Stomach smooth muscle (tissue), 2 donors: Measurements from ENCODE around the gene ATN1.

Source experiments
- H3K27ac ChIP-seq: one replicate; pipeline ENCODE4 v1.7.0; 2013; ENCODE audit warnings: mild to moderate bottlenecking, low read length, inconsistent platforms
- H3K27me3 ChIP-seq, 2 donors: one replicate each; pipeline ENCODE4 v1.7.0; 2013; ENCODE audit warnings: low read length in 2 of 2; ENCODE audit not compliant: insufficient read depth in 2 of 2, control insufficient read depth in 1 of 2
- H3K36me3 ChIP-seq, 2 donors: one replicate each; pipeline ENCODE4 v1.7.0; 2013; ENCODE audit warnings: low read length in 2 of 2; ENCODE audit not compliant: control insufficient read depth in 2 of 2, insufficient read depth in 2 of 2
- H3K4me1 ChIP-seq: one replicate; pipeline ENCODE4 v1.7.0; 2013; ENCODE audit warnings: low read length; ENCODE audit not compliant: control insufficient read depth, insufficient read depth
- H3K4me3 ChIP-seq, 2 donors: one replicate each; pipeline ENCODE4 v1.7.0; 2013; ENCODE audit warnings: low read length in 2 of 2
- H3K9ac ChIP-seq, 2 donors: one replicate each; pipeline ENCODE4 v1.7.0; 2013; ENCODE audit warnings: low read length in 2 of 2, mild to moderate bottlenecking in 1 of 2
- H3K9me3 ChIP-seq, 2 donors: one replicate each; pipeline ENCODE4 v1.7.0; 2013; ENCODE audit warnings: low read length in 2 of 2; ENCODE audit not compliant: control insufficient read depth in 2 of 2
- donor health status: healthy.
- donor health status: Pancreatic carcinoma.

ATN1 gene

DNA sequence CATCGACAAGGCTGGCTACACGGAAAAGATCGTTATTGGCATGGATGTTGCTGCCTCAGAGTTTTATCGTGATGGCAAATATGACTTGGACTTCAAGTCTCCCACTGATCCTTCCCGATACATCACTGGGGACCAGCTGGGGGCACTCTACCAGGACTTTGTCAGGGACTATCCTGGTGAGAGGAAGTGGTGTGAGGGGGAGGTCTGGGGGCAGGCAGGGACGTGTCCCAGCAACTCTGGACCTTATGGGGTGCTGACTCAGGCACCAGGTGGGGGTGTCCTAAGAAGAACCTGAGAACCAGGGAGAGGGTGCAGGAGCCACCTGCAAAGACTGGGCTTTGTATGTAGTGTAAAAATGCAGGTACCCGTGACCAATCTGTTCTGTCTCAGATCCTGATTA, 8.2 kb upstream of the ATN1 start:
- Histone ChIP-seq H3K9ac (no peak overlapping the region), H3K27ac (no peak overlapping the region), H3K27me3 (no peaks in the 10 kb centered on the region), H3K9me3 (no peaks in the 10 kb centered on the region), H3K4me1 (peaks cover 28% of the 10 kb centered on the region), H3K36me3 (peaks cover 24 to 43% of the 10 kb centered on the region in 2 donors), H3K4me3 (no peak overlapping the region)

GRCh38 chr12:6921539-6921938, 6.2 kb upstream of the ATN1 start:
- H3K4me3 ChIP-seq, result no peak overlapping the region
- no peak overlapping the region for H3K27ac ChIP-seq
- no peaks in the 10 kb centered on the region for H3K9me3 ChIP-seq
- no peak overlapping the region for H3K9ac ChIP-seq
- peaks cover 32% of the 10 kb centered on the region for H3K4me1 ChIP-seq
- H3K36me3 ChIP-seq, result peaks cover 22 to 40% of the 10 kb centered on the region in 2 donors
- no peaks in the 10 kb centered on the region for H3K27me3 ChIP-seq

GRCh38 chr12:6921996-6922946, 5.5 kb upstream of the ATN1 start:
- H3K9ac ChIP-seq, result no peak overlapping the region
- no peak overlapping the region for H3K4me3 ChIP-seq
- peak overlapping the region; percentile 18 for H3K27ac ChIP-seq
- no peaks in the 10 kb centered on the region for H3K27me3 ChIP-seq
- H3K9me3 ChIP-seq, result no peaks in the 10 kb centered on the region
- H3K36me3 ChIP-seq, result peaks cover 19 to 33% of the 10 kb centered on the region in 2 donors
- peaks cover 39% of the 10 kb centered on the region for H3K4me1 ChIP-seq

DNA sequence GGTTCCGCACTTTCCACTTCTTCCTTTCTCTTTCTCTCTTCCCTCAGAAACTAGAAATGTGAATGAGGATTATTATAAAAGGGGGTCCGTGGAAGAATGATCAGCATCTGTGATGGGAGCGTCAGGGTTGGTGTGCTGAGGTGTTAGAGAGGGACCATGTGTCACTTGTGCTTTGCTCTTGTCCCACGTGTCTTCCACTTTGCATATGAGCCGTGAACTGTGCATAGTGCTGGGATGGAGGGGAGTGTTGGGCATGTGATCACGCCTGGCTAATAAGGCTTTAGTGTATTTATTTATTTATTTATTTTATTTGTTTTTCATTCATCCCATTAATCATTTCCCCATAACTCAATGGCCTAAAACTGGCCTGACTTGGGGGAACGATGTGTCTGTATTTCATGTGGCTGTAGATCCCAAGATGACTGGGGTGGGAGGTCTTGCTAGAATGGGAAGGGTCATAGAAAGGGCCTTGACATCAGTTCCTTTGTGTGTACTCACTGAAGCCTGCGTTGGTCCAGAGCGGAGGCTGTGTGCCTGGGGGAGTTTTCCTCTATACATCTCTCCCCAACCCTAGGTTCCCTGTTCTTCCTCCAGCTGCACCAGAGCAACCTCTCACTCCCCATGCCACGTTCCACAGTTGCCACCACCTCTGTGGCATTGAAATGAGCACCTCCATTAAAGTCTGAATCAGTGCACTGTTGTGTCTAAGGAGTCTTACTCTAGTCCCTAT, 4.6 kb upstream of the ATN1 start:
- no peaks in the 10 kb centered on the region for H3K27me3 ChIP-seq
- H3K9ac ChIP-seq, result no peak overlapping the region
- peaks cover 40% of the 10 kb centered on the region for H3K4me1 ChIP-seq
- H3K4me3 ChIP-seq, result no peak overlapping the region
- H3K27ac ChIP-seq, result peak overlapping the region; percentile 18
- no peaks in the 10 kb centered on the region for H3K9me3 ChIP-seq
- peaks cover 13 to 30% of the 10 kb centered on the region in 2 donors for H3K36me3 ChIP-seq

- peak overlapping the region; percentile 99 for H3K27ac ChIP-seq
- no peaks in the 10 kb centered on the region for H3K27me3 ChIP-seq
- H3K4me1 ChIP-seq, result peaks cover 43% of the 10 kb centered on the region
- H3K4me3 ChIP-seq, result no peak overlapping the region
- no peaks in the 10 kb centered on the region for H3K9me3 ChIP-seq
- H3K9ac ChIP-seq, result peak overlapping the region in 1 of 2 donors; percentile 31
- H3K36me3 ChIP-seq, result peaks cover 13 to 30% of the 10 kb centered on the region in 2 donors
These were observed 3.9 kb upstream of the ATN1 start for GRCh38 chr12:6923851-6924250.

GRCh38 chr12:6925239-6925539, 2.6 kb upstream of the ATN1 start:
- H3K9ac ChIP-seq, result peak overlapping the region; percentile 87 to 98
- H3K27me3 ChIP-seq, result no peaks in the 10 kb centered on the region
- H3K27ac ChIP-seq, result peak overlapping the region; percentile 99
- H3K36me3 ChIP-seq, result peaks cover 9 to 20% of the 10 kb centered on the region in 2 donors
- H3K4me3 ChIP-seq, result peak overlapping the region in 1 of 2 donors; percentile 76
- no peaks in the 10 kb centered on the region for H3K9me3 ChIP-seq
- peaks cover 56% of the 10 kb centered on the region for H3K4me1 ChIP-seq

GRCh38 chr12:6925540-6926279, 2.0 kb upstream of the ATN1 start:
- Histone ChIP-seq H3K27ac (peak overlapping the region; percentile 99), H3K36me3 (peaks cover 9 to 20% of the 10 kb centered on the region in 2 donors), H3K27me3 (no peaks in the 10 kb centered on the region), H3K9ac (peak overlapping the region; percentile 87 to 98), H3K4me1 (peaks cover 58% of the 10 kb centered on the region), H3K4me3 (peak overlapping the region; percentile 65 to 76), H3K9me3 (no peaks in the 10 kb centered on the region)

DNA sequence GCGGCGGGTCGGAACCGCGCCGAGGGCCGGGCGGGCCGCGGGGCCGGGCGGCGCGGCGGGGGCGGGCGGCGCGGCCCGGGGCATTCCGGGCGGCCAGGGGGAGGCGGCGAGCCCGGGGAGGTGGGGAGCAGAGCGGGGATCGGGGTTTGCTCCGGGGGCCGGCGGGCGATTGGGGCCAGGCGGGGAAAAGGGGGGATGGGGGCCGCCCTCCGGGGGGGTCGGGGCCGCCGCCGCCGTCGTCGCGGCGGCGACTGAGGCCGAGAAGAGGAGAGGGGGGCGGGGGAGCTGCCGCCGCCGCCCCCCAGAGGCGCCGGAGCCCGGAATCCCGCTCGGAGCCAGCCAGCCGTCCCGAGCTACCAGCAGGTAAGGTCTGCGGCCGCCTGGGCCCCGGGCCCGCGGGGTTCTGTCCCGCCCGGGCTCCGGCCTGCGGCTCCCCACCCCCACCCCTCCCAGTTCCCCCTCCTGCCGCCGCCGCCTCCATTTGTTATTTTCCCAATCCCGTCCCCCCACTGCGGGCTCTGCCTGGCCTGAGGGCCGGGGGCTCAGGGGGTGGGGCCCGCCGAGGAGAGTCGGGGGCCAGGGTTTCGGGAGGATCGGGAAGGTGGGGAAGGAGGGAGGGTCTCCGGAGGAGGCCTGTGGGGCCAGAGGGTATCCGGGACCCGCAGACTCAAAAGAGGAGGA, 403 bp downstream of the ATN1 start:
- Histone ChIP-seq H3K9ac (peak overlapping the region; percentile 87 to 95), H3K9me3 (no peaks in the 10 kb centered on the region), H3K4me3 (peak overlapping the region; percentile 93 to 98), H3K4me1 (peaks cover 68% of the 10 kb centered on the region), H3K27me3 (no peaks in the 10 kb centered on the region), H3K36me3 (peaks cover under 1 to 3% of the 10 kb centered on the region in 2 donors), H3K27ac (peak overlapping the region; percentile 89)

DNA sequence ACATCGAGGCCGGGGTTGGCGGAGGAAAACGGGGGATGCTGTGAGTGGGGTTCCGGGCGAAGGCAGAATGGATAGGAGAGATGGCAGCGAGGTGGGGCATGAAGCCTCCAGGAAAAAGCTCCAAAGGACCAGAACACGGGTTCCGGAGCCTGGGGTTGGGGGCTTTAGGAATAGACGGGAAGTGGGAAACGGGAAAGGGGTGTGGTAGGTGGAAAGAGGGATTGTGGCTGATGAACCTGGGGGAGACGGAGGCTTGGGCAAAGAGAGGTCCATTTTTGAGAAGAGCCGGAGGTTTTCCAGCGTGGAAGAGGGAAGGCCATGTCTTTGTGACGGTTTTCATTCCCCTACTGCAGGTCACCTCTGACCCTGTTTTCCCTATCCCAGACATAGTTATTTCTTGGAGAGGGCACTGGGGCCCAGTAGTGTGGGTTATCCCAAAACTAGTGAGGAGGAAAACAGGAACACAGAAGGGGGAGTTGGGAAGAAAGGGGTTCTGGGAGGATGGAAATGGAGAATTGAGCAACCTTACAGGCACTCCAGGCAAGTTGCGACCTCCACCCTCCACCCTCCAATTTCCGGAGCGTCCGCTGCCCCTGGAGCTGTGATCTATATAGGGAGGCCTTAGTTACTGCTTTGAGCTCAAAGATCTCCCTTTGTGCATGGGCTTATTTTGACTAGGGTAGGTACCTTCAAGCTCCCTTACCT, 1.1 kb downstream of the ATN1 start:
- peaks cover 71% of the 10 kb centered on the region for H3K4me1 ChIP-seq
- peak overlapping the region; percentile 89 for H3K27ac ChIP-seq
- H3K36me3 ChIP-seq, result peaks cover 6 to 7% of the 10 kb centered on the region in 2 donors
- no peaks in the 10 kb centered on the region for H3K27me3 ChIP-seq
- H3K4me3 ChIP-seq, result peak overlapping the region; percentile 93 to 98
- peak overlapping the region; percentile 87 to 95 for H3K9ac ChIP-seq
- no peaks in the 10 kb centered on the region for H3K9me3 ChIP-seq
